Stimulated activated CD4-positive, alpha-beta T cell treated with anti-CD3 and anti-CD28 coated beads, Interleukin-4, amount 100 ng/mL, for 24 hours (primary cell): Measurements from ENCODE around the gene RPA1.
"Not testable (repeated sequence)": the region's sequence is repeated elsewhere in the genome, so short reads cannot be mapped to it uniquely, and the experiment has no call there.

Experiments
- DNase-seq: peaks from one replicate; pipeline ENCODE4 v3.0.0-alpha.2; 2020

The RPA1 gene

DNA sequence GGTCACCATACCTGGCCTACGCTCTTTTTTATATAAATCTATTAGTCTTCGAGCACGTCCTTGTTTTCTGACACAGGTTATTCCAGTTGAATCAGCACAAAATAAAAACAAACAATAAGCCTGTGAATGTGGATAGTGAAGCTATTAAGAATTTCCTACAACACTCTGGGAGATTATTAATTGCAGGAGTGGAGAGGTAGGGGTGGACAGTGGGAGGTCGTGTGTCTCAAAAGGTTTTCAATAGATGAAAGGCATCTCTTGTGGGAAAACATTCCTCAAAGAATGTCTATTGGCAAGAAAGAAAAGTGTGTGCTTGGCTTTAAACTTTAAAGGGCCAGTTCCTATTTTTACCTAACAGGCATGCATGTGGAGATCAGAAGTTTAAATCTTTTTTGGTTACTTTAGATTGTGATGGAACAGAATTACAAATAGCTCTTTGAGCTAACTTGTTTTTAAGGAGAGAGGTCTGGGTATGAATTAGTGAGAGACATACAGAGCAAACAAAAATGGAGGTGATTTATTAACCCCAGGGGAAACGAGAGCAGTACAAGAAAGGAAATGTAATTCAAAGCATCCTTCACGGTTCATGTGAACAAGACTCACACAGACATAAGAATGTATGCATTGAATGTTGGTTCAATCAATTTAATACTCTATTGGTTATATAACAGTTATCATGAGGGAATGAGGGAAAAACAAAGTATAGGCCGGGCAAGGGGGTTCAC is 9.1 kb upstream of the RPA1 start:
- no peak for DNase-seq

GRCh38 chr17:1829216-1829591 is 601 bp upstream of the RPA1 start:
- peak; percentile 11 for DNase-seq

DNA sequence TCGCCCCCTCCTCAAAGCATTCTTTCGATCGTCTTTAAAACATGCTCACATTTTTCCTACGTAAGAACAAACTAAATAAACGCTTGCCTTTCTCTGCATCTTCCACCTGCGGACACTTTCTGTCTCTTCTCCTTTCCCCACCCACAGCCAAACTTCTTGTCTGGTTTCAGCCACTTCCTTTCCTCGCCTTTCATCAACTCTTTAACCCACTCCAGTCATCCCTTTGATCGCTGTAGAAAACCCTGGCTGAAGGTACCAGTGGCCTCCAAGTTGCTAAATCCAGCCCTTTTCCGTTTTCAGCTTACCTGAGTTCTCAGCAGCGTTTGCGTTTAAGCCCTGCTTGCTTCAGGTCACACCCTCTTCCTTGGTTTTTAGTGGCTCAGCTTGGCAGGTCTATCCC is 483 bp downstream of the RPA1 start:
- DNase-seq, result peak; percentile 32

DNA sequence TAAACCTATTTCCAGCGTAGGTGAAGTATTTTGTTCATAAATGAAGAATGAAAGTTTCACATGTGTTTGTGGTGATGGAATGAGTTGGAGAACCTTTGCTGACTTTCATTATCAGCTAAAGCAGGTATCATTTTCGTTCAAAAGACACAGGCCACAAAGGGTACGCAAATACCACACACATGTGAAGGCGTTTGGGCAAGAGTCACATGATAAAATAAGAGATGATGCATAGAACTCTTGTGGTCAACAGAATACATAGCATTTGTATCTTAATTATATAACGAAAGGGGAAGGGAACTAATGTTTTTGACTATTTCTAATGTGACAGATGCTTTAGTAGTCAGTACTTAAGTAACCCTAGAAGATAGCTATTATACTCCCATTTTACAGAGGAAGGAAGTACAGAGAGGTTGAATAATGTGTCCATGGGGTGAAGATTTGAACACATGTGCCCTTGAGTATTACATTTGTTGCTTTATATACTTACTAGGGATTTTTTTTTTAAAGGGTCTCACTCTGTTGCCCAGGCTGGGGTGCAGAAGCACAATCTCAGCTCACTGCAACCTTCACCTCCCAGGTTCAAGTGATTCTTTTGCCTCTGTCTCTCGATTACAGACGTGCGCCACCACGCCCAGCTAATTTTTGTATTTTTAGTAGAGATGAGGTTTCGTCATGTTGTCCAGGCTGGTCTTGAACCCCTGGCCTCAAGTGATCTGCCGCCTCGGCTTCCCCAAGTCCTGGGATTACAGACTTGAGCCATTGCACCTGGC is 4.8 kb downstream of the RPA1 start:
- peak; percentile 58 for DNase-seq

GRCh38 chr17:1839516-1839915 is 9.7 kb downstream of the RPA1 start:
- DNase-seq, result no peak

DNA sequence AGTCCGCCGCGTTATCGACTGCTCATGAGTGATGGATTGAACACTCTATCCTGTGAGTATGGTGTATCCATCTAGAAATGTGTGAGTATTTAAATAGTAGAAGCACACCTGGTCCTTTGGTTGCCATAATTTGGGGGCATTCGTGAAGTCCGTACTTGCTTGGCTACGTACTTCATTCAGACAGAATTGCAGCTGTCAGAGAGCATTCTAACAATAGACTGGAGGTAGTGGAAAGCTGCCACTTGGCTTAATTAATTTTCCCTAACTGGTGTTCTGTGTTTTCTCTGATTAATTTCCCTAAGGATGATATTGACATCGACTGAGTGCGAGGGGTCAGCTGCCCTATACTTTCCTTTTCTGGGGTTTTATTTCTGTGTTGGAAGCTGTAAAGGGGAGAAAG is 14.1 kb downstream of the RPA1 start:
- no peak for DNase-seq

GRCh38 chr17:1847191-1847590 is 17.4 kb downstream of the RPA1 start:
- no peak for DNase-seq

DNA sequence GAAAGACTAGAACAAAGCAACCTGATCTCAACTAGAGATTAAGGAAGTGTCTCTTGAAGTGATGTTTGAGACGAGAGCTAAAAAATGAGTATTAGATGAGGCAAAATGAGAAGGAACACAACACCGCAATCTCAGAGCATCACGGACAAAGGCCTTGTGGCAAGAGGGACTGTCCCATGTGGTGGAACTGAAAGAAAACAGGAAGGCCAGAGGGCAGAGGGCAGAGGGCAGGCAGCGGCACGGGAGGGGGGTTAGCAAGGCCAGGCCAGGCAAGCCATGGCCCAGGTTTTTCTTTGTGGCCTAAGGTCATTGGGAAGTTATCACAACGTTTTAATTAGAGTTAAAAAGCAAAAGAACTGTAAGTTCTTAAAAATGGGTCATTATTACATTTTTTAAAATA is 22.5 kb downstream of the RPA1 start:
- no peak for DNase-seq

DNA sequence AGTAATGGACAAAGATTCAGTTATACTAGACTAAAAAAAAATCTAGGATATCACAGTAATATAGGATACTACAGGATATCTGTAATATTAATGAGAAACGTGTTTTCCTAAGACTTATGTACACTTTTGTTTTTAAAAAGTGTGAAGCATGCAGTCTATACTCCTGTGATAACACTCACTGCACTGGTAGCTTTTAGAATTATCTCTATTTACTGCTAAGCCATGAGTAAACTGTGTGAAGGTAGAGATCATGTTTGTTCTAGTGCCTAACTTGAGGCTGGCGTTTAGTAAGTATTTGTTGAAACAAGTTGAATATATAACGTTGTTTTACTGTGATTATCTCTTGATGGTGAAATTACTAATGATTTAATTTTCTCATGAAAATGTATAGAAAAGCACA is 23.9 kb downstream of the RPA1 start:
- no peak for DNase-seq

DNA sequence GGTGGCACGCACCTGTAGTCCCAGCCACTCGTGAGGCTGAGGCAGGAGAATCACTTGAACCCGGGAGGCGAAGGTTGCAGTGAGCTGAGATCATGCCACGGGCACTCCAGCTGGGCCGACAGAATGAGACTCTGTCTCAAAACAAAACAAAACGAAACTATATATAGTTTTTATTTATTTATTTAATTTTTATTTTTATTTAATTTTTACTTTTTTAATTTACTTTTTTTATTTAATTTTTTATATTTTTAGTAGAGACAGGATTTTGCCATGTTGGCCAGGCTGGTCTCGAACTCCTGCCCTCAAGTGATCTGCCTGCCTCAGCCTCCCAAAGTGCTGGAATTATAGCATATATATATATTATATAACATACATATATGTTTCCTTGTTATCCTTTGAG is 26.7 kb downstream of the RPA1 start:
- DNase-seq, result not testable (repeated sequence)

DNA sequence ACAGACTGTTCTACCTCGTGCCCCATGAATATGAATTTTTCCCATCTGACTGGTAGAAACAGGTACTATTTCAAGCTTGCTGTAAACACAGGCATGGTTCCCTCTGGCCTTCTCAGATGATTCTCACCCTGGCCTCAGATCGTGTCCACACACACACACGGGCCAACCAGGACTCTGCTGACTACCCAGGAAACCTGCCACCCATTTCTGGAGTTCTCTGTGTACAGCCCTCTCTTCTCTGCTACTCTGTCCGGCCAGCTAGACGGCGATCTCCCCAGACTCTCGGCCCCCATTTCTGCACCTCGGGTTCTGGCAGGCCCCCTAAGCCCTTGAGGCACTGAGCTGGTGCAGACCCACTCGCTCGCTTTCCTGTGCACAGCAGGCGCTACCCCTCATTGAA is 31.2 kb downstream of the RPA1 start:
- no peak for DNase-seq

- DNase-seq, result no peak
Measured at GRCh38 chr17:1861391-1862010, 31.7 kb downstream of the RPA1 start.

- peak; percentile 66 for DNase-seq
Measured at GRCh38 chr17:1865252-1866037, 35.6 kb downstream of the RPA1 start.

DNA sequence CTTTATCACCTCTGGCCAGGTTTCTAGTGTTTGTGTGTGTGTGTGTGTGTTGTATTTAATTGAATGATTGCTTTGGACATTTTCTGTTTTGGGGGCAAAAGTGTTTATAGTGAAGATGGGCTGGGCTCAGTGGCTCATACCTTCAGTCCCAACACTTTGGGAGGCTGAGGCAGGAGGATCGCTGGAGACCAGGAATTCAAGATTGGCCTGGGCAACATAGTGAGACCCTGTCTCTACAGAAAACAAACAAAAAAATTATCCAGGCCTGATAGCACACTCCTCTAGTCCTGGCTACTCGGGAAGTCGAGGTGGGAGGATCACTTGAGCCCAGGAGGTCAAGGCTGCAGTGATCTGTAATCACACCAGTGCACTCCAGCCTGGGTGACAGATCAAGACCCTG is 37.5 kb downstream of the RPA1 start:
- no peak for DNase-seq

- no peak for DNase-seq
Measured at GRCh38 chr17:1868090-1868489, 38.3 kb downstream of the RPA1 start.

- no peak for DNase-seq
Measured at GRCh38 chr17:1870592-1870991, 40.8 kb downstream of the RPA1 start.

GRCh38 chr17:1871756-1872155 is 42.0 kb downstream of the RPA1 start:
- DNase-seq, result peak; percentile 20

- DNase-seq, result no peak
Measured at GRCh38 chr17:1872254-1872653, 42.4 kb downstream of the RPA1 start.

- peak; percentile 35 for DNase-seq
Measured at GRCh38 chr17:1872976-1873375, 43.2 kb downstream of the RPA1 start.

DNA sequence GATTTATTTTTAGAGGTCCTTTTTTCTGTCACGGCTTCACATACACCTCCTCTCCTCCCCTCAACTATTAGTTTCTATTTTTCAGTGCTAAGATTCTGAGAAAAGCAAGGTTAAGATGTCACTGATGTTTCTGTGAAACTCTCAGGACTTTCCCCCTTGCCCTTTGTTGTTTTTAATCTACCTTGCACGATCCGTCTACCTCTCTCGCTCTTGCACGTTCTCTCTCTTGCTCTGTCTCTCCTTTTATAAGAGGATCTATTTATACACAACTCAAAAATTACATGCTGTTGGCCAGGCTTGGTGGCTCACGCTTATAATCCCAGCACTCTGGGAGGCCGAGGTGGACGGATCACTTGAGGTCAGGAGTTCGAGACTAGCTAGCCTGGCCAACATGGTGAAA is 43.6 kb downstream of the RPA1 start:
- DNase-seq, result peak; percentile 29

GRCh38 chr17:1875597-1875996 is 45.8 kb downstream of the RPA1 start:
- DNase-seq, result no peak

GRCh38 chr17:1878419-1879121 is 48.8 kb downstream of the RPA1 start:
- DNase-seq, result peak; percentile 11
